NCI-H748 (cell line): Measurements from ENCODE around the gene LY86.

ENCODE experiments used
- DNase-seq: peaks from one replicate; lab custom pipeline; 2025; ENCODE audit not compliant: unreplicated experiment; lab: John Stamatoyannopoulos, UW

LY86 gene

GRCh38 chr6:6678811-6679210, 90.3 kb downstream of the LY86 start:
- peak; percentile 78 for DNase-seq

DNA sequence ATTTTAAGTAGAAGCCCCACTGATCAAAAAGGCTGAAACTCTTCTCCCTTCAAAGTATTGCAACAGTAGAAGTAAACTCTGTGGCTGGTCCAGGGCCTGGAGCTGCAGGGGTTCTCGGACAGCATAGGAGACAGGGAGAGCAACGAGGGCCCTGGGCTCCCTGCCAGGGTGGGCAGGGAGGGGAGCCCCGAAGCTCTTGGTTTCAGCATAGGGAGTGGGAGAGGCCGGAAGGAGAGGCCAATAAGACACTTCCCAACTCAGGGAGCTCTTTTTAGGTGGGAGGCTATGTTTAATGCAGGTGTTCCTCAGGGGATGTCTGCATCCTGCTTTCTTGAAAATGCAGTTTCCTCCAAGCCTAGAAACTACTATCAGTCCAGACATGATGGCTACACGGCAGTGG, 91.1 kb downstream of the LY86 start:
- DNase-seq: no peak

- no peak for DNase-seq
Observed at GRCh38 chr6:6680526-6680925, 92.0 kb downstream of the LY86 start.

DNA sequence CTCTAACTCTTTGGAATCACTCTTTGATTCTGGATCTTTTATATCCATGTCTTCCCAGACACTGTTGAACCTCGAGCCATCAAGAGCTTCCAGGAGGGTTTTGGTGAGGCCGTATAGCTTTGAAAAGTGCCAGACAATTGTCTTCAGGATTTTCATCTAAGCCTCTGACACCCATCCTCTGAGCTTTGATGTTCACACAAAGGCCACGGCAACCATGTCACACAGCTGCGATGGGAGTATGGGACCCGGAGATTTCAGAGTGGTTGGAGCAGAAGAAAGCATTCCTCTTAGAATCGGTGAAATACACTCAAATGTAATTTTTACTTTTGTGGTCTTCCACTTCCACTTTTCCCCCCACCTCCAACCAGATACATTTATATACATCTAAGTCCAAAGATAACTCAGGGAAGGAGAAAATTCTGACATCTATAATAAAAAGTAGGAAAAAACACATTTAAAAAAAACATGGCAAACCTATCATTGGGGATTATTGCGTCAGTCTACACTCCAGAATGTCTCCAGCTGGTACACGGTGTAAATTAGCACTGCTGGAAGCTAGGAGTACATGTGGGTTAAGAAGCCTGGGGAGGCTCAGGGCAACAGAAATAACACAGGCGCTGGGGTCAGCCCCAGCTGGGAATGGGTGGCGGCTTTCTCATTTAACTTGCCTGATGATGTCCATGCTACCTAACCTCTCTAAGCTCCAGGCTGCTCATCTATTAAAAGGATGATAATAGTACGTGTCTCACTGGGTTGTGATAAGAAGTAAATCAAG, 92.7 kb downstream of the LY86 start:
- DNase-seq: no peak

DNA sequence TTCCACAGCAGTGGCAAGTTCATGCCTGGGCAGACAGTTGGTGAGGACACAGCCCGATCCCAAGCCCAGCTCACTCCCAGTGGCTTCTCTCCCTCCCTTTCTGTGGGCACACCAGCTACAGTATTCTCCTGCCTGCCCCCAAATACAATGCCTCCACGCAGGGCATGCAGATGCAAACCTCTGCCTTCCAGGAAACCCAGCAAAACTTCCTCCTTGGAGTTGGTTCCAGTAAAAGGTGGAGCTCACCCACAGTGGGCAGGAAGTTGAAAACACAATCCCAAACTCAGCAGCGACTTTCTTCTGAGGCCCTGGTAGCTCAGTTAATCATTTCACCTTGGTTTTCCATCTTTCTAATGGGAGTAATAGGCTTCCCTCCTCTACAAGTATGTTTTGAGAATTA, 93.7 kb downstream of the LY86 start:
- DNase-seq: no peak

DNA sequence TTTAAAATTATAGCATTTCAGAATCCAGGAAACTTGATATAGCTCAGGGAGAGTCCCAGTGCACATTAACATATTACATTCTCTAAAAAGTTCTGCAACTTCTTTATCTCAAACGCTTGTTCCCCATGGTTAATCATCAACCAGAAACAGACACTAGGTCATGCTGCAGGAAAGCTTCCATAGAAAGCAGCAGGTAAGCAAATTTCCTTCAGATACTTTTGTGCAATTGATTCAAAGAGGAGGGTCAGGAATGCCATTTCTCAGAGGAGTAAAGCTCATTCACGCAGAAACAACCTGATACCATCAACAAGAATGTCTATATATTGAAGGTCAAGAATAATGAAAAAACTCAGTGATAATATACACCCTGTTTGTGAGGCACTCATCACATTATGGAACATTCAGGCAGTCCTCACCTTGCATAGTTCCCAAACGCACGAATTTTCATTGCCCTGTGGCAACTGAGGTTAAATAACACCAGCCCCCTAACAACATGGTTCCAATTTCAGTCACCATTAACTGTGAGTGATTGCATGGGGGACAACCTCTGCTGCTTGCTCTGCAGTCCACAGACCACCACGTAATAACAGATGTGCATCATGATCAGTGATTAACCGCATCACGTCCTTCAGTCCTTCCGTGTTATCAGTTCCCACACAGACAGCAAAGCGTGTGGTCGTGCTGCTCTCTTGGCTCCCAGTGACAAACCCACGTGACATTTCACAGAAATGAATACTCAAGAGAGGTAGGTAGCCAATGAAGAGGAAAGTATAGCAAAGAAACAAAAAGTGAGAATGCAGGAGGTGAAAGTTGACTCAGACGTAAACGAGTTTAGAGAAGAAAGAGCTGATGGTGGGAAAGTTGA, 95.7 kb downstream of the LY86 start:
- no peak for DNase-seq

DNA sequence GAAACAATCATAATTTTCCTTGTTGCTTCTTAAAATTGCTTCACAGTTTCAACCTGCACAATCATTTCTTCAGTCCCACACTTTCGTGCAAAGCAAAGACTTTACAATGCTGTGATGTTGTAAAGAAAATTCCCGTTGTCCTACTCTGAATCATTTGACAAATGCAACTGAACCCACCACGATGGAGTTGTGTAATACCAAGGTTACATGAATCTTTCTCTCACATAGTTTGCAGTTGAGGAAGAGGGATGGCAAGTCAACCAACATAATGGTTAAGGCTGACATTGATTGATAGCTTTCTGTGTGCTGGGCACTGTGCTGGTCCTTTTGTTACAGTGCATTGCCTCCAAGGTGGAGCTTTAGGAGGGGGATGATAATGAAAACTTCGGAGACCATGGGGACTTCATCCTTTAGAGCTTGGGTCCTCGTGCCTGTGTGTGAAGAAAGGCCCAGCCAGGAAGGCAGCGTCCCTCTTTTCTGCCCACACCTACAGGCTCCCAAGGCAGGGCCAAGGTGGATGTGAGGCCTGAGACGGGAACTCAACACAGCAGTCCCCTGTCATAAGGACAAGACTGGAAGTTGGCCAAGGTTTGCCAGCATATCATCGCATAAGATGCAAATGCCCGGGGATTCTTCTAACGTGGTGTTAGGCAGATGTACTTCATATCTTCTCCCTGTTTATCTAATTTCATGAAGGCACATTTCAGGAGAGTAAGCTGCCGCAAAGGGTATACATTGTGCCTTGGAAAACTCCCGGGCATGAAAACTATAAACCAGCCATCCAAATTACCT, 96.9 kb downstream of the LY86 start:
- no peak for DNase-seq

DNA sequence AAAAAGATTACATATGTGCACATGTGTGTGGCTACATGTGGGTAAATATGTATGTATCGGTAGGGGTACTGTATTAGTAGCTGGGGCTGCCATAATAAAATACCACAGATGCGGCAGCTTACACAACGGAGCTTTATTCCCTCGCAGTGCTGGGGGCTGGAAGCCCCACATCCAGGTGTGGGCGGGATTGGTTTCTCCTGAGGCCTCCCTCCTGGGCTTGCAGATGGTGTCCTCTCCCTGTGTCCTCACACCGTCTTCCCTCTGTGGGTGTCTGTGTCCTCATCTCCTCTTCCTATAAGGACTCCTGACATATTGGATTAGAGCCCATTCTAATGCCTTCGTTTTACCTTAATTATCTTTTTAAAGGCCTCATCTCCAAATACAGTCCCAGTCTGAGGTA, 97.7 kb downstream of the LY86 start:
- no peak for DNase-seq

GRCh38 chr6:6686748-6687601, 98.5 kb downstream of the LY86 start:
- DNase-seq: peak; percentile 100

DNA sequence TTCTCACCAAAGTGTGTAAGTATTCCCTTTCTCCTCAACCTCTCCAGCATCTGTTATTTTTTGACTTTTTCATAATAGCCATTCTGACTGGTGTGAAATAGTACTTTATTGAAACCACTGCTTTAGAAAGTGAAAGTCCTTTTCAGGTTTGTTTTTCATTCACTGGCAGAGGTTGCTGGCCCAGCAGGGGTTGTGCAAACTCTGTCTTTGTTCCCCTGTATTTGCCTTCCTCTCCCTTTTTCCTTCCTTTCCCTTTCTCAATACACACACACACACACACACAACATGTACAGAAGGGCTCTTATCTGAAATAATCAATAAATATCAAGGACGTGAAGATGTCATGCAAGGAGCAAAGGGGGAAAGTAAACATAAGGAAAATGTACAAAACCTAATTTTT, 99.8 kb downstream of the LY86 start:
- DNase-seq: peak; percentile 90

DNA sequence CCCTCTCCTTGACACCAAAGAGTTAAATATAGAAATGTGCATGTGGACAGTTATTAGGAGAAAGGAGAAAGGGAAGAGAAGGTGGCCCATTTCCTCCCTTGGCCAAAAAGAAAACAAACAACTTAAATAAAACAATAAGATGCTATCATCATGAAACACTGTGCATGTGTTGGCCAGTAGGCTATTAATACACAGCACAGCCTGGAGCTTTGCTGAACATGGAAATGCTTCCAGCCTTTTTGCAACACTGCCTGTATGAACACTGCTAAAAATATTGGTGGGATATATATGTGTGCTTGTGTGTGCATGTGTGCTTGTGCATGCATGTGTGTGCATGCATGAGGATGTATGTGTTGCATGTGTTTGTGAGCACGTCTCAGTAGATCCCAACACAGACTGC, 100.4 kb downstream of the LY86 start:
- DNase-seq: peak; percentile 14

- DNase-seq: peak; percentile 25
Observed at GRCh38 chr6:6689400-6690143, 101.1 kb downstream of the LY86 start.

DNA sequence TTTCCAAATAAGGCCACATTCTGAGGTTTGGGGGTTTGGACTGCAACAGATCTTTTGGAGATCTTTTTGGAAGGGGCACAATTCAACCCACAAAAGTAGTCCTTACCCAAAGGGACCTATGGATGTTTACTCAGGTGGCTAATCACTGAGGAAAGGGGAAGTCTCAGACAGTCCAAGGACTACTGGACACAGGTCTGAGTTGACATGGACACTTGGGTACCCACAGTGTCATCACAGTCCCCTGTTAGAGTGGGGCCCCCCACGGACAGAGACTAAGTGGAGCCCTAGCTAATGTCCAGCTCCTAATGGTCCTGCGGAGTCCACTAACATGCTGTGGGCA, 101.6 kb downstream of the LY86 start:
- DNase-seq: no peak

GRCh38 chr6:6694368-6694780, 105.9 kb downstream of the LY86 start:
- peak; percentile 26 for DNase-seq

- peak; percentile 63 for DNase-seq
Observed at GRCh38 chr6:6694825-6695624, 106.5 kb downstream of the LY86 start.

DNA sequence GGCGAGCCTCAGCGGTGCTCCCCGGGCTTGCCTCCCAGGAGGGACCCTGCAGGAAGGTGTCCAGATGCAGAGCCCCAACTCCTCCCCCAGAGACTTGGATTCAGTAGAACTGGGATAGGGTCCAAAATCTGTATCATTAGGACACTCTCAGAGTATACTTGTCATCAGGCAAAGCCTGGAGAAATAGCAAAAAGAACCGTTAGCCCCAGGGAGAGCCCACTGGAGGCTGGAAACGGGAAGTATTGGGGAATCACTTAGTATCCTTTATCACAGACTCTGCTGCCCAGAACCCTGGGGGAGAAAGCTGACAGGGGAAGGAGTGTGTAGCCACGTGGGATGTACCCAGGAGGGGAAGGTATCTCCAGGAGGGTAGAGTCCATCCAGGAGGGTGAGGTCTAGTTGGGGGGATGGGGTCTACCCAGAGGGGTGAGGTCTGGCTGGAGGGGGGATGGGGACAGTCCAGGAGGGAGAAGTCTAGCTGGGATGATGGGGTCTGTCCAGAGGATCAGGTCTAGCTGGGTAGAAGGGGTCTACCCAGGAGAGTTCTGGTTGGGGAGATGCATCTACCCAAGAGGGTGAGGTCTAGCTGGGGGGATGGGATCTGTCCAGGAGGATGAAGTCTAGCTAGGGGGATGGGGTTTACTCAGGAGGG, 107.2 kb downstream of the LY86 start:
- no peak for DNase-seq

GRCh38 chr6:6696867-6697531, 108.5 kb downstream of the LY86 start:
- DNase-seq: peak; percentile 83

- DNase-seq: no peak
Observed at GRCh38 chr6:6697620-6698019, 109.1 kb downstream of the LY86 start.
